HG02938 (cell line): ENCODE data around the gene CCDC120.

Experiments used
- ATAC-seq: cut with Tn5 transposase; IDR thresholded peaks from one replicate; pipeline ENCODE4 v1.9.1; 2021; ENCODE audit warnings: mild to moderate bottlenecking, moderate library complexity; ENCODE audit not compliant: unreplicated experiment

CCDC120 gene

DNA sequence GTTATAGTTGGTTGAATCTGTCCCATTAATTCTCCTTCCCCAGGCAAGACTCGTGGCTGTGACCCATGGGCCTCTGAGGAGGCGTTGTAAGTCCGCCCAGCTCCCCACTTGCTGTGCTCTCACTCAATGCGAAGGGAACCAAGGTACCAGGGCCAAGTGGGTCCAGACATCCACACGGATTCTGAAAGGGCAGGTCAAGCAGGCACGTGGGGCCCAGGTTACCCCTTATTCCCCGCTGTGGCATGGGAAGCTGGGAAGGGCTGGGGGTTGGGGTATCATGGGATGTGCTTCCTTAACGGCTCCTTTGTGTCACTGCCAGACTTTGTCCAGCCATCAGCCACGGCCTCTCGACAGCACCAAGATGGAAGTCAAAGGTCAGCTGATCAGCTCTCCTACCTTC, 3.1 kb downstream of the CCDC120 start:
- no peak for ATAC-seq

DNA sequence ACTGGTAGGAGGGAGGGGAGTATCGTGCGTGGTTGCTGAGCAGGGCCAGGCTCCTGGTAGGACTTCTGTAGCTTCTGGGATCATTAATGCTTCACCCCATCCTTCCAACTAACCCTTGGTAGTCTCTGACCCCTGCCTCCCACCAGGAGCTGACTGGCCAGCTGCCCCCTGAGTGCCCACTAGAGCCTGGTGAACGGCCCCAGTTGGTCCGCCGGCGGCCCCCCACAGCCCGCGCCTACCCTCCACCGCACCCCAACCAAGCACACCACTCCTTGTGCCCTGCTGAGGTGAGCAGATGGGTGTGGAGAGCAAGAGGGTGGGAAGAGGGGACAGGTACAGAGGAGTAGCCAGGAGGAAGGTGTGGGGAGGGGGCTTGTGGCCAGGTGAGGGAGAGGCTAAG, 4.9 kb downstream of the CCDC120 start:
- ATAC-seq = no peak

- ATAC-seq = no peak
Measured at GRCh38 chrX:49064303-49064702, 5.5 kb downstream of the CCDC120 start.

DNA sequence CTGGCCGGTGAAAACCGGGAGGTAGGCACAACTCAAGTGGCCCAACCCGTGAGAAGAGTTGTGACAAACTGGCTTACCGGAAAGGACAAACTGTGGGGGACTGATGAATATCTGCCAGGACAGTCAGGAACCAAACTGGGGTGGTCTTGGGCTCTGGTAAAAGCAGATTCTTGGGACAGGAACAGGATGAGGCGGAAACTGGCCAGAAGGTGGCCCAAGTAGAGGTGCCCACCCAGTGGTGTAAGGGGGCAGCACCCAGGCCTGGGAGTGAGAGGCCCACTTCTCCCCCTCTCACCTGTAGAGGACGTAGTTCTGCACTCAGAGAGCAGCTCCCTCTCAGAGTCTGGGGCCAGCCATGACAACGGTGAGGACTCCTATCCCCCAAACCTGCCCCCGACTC, 5.9 kb downstream of the CCDC120 start:
- no peak for ATAC-seq

- no peak for ATAC-seq
Measured at GRCh38 chrX:49066278-49066677, 7.5 kb downstream of the CCDC120 start.

- ATAC-seq = no peak
Measured at GRCh38 chrX:49066690-49067089, 7.9 kb downstream of the CCDC120 start.

GRCh38 chrX:49067285-49068120, 8.7 kb downstream of the CCDC120 start:
- no peak for ATAC-seq

GRCh38 chrX:49069038-49069437, 10.2 kb downstream of the CCDC120 start:
- no peak for ATAC-seq

DNA sequence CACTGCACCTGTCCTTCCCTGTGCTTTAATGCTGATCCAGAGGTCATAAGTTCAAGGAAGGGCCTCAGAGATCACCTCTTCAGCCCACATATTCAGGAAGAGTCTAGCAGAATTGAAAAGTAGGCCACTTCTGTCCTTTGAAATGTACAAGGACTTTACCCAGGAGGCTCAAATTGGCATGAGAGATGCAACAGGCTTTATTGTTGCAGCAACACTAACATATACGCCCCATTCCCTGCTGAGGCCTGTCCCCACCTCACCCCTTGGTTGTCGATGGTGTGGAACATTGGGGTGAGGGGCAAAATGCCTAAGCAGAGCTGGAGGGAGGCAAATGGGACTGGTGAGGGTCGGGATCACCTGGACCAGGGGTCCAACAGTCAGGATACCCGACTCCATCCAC, 12.2 kb downstream of the CCDC120 start:
- ATAC-seq = no peak

- ATAC-seq = no peak
Measured at GRCh38 chrX:49071877-49072711, 13.3 kb downstream of the CCDC120 start.

- no peak for ATAC-seq
Measured at GRCh38 chrX:49072712-49073095, 13.9 kb downstream of the CCDC120 start.

DNA sequence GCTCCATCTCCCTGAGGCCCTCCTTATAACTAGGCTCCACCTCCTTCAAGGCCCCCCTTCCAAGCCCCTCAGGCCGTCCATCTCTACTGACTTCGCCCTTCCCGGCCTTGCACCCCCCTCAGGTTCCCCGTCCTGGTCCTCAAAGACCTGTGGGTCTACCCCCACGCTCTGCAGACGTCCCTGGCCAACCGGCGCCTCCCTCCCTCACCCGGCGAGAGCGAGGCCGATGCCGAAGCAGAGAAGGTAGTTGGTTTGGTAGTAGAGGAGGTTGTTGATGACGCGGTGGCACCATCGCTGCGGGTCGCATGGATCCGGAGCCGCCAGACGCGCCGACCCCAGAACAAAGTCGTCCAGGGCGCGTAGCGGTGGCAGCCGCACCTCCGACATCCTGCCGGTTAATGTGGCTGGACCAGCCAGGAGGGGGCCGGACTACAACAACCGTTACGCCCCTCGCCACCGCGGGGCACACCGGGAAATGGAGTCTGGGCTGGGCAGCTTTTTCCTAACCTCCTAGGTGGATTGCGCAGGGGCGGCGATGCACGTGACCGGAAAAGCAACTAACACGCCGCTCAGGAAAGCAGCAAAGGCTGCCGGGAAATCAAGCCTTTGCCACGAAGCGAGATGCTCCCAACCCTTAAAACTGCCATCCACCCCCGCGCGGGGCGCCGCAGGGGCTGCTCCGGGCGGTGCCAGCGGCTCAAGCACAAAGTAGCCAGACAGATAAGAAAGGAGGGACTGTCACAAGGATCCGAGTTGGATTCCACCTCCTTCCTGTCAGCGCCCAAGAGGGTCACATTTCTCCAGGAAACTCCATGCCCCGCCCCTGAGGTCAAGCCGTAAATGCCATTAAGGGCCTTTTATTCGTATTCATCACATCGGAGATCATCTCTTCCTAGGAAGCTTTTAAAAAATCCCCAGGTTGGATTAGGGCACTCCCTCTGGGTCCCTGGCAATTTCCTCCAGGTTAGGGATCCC, 15.1 kb downstream of the CCDC120 start, which contains the start of gene PRAF2:
Gene PRAF2 (minus strand): TSS at position 402 of the 975 bp plus-strand sequence. CDS start 15 bp downstream, at position 387.
- peak; percentile 84 for ATAC-seq

DNA sequence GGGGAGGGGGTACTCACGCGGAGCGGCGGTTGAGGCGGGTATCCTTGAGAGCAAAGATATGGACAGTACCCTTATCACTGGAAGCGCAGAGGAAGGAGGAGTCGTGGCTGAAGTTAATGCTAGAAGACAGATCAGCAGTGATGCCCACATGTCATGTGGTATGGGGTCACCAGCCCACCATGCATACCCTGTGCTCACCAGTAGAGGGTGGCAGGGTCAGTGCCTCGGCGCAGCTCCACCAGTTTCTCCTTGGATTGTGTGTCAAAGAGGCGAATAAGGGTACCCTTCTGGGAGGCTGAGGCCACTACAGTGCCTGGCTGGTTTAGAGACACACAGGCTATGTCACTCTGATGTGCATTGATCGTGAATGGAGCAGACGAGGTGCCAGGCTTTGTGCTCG, 16.5 kb downstream of the CCDC120 start:
- ATAC-seq = no peak

- ATAC-seq = no peak
Measured at GRCh38 chrX:49077941-49078340, 19.1 kb downstream of the CCDC120 start.

GRCh38 chrX:49079489-49080428, 21.0 kb downstream of the CCDC120 start, which contains the start of gene WDR45:
Gene WDR45, minus strand, starts transcription at chrX:49079887. Its CDS starts 1,792 bp downstream, at chrX:49078095.
- peak; percentile 81 for ATAC-seq

GRCh38 chrX:49082271-49082871, 23.6 kb downstream of the CCDC120 start:
- no peak for ATAC-seq

- ATAC-seq = no peak
Measured at GRCh38 chrX:49089553-49089952, 30.8 kb downstream of the CCDC120 start.

GRCh38 chrX:49096419-49096818, 37.6 kb downstream of the CCDC120 start:
- no peak for ATAC-seq
